PFSK-1 (cell line): ENCODE results near the gene PIK3C2A.

Source experiments
- FOXP2 ChIP-seq: optimal IDR thresholded peaks from 2 replicates; pipeline ENCODE3; 2011; ENCODE audit warnings: borderline replicate concordance, control low read depth, inconsistent platforms; ENCODE audit not compliant: insufficient read depth; ENCODE audit errors: extremely low read length, extremely low read depth
- POLR2AphosphoS5 ChIP-seq: IDR thresholded peaks from 2 replicates; pipeline ENCODE4 v1.6.1; 2012; ENCODE audit warnings: low read depth, mild to moderate bottlenecking, control low read depth, low read length, moderate library complexity
- SIN3A ChIP-seq: IDR thresholded peaks from 2 replicates; pipeline ENCODE4 v1.6.1; 2012; ENCODE audit warnings: mild to moderate bottlenecking, low read length, moderate library complexity, borderline replicate concordance; ENCODE audit not compliant: insufficient read depth
- TAF1 ChIP-seq: IDR thresholded peaks from 2 replicates; pipeline ENCODE4 v1.6.1; 2012; ENCODE audit warnings: low read length, control low read depth, borderline replicate concordance; ENCODE audit not compliant: insufficient read depth
- TF ChIP-seq, protein P1 (sequence below), 2 experiments: IDR thresholded peaks; 2 replicates each; pipeline versions ENCODE4 v1.6.1 to v1.8.0; 2011 to 2012; ENCODE audit warnings: low read depth in 2 of 2, low read length in 2 of 2, control low read depth in 1 of 2, inconsistent platforms in 1 of 2, mild to moderate bottlenecking in 1 of 2, moderate library complexity in 1 of 2; ENCODE audit not compliant: insufficient read depth in 1 of 2

The PIK3C2A gene

DNA sequence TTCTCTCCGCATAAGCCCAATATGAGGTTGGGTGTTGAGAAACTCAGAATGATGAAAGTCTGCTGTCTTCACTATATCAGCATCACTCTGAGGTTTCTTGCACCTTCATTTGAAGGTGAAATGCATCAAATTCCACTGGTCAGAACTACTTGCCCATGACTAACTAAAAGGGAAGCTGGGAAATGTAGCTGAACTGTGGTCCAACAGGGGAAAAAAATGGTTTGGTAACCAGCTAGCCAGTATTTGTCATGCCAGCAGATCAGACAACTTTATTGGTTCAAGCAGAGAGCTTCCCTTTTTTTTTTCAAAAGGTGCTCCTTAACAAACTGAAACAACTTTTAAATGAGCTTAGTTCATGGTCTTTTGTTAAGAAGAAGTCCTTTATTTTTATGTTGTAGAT lies 14.2 kb upstream of the PIK3C2A start:
- TF ChIP-seq POLR2AphosphoS5 (no peak), TAF1 (no peak), SIN3A (no peak), FOXP2 (no peak)
- TF ChIP-seq, protein P1, sequence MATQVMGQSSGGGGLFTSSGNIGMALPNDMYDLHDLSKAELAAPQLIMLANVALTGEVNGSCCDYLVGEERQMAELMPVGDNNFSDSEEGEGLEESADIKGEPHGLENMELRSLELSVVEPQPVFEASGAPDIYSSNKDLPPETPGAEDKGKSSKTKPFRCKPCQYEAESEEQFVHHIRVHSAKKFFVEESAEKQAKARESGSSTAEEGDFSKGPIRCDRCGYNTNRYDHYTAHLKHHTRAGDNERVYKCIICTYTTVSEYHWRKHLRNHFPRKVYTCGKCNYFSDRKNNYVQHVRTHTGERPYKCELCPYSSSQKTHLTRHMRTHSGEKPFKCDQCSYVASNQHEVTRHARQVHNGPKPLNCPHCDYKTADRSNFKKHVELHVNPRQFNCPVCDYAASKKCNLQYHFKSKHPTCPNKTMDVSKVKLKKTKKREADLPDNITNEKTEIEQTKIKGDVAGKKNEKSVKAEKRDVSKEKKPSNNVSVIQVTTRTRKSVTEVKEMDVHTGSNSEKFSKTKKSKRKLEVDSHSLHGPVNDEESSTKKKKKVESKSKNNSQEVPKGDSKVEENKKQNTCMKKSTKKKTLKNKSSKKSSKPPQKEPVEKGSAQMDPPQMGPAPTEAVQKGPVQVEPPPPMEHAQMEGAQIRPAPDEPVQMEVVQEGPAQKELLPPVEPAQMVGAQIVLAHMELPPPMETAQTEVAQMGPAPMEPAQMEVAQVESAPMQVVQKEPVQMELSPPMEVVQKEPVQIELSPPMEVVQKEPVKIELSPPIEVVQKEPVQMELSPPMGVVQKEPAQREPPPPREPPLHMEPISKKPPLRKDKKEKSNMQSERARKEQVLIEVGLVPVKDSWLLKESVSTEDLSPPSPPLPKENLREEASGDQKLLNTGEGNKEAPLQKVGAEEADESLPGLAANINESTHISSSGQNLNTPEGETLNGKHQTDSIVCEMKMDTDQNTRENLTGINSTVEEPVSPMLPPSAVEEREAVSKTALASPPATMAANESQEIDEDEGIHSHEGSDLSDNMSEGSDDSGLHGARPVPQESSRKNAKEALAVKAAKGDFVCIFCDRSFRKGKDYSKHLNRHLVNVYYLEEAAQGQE (IDR thresholded peaks at IDR 0.05; ENCODE audit: insufficient read depth in 1 of 2, low read depth in 2 of 2, low read length in 2 of 2): no peak

GRCh38 chr11:17219016-17219415 lies 11.2 kb upstream of the PIK3C2A start:
- TF ChIP-seq SIN3A (no peak), TAF1 (no peak), FOXP2 (no peak), POLR2AphosphoS5 (no peak)
- TF ChIP-seq, protein P1 (IDR thresholded peaks at IDR 0.05; ENCODE audit: insufficient read depth in 1 of 2, low read depth in 2 of 2, low read length in 2 of 2): no peak

GRCh38 chr11:17218403-17218802 lies 10.6 kb upstream of the PIK3C2A start:
- TF ChIP-seq, protein P1 (IDR thresholded peaks at IDR 0.05; ENCODE audit: insufficient read depth in 1 of 2, low read depth in 2 of 2, low read length in 2 of 2): no peak
- TF ChIP-seq SIN3A (no peak), POLR2AphosphoS5 (no peak), TAF1 (no peak)

- TF ChIP-seq FOXP2: no peak
- TF ChIP-seq SIN3A: no peak
- TF ChIP-seq, protein P1 (IDR thresholded peaks at IDR 0.05; ENCODE audit: insufficient read depth in 1 of 2, low read depth in 2 of 2, low read length in 2 of 2): no peak
- no peak for TF ChIP-seq TAF1
- no peak for TF ChIP-seq POLR2AphosphoS5
Observed at GRCh38 chr11:17217401-17217800, 9.6 kb upstream of the PIK3C2A start.

DNA sequence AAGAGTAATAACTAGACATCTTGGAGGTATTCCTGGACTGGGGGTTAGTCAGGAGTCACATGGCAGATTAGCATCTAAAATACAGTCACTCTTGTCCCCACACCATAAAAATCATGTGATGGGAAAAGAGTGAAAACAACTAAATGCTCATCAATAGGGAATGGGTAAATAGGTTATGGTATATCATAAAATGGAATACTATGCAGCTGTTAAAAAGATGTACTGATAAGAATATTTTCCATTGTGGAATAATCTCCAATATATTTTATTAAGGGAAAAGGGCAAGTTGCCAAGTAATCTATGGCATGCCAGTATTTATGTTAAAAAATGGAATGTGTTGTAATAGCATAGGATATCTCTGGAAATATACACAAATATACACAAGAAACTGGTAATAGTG lies 6.6 kb upstream of the PIK3C2A start:
- no peak for TF ChIP-seq POLR2AphosphoS5
- no peak for TF ChIP-seq TAF1
- no peak for TF ChIP-seq FOXP2
- TF ChIP-seq SIN3A: no peak
- TF ChIP-seq, protein P1 (IDR thresholded peaks at IDR 0.05; ENCODE audit: insufficient read depth in 1 of 2, low read depth in 2 of 2, low read length in 2 of 2): no peak
